HepG2 (cell line): ENCODE data around the gene EEIG1. TPM values are rescaled to one million over a fixed set of nuclear protein-coding genes. Genes with fewer than 3 reads are reported as not detected.

ENCODE experiments used
- BCL3 ChIP-seq: sonication (generic); formaldehyde crosslinking; IDR thresholded peaks from 2 replicates; pipeline ENCODE4 v1.5.1; 2020; ENCODE audit warnings: mild to moderate bottlenecking, missing genetic modification reagents, moderate library complexity
- HCFC1 ChIP-seq: fragments of 150-350 bp; IDR thresholded peaks from 2 replicates; pipeline ENCODE4 v1.6.1; 2014; ENCODE audit warnings: low read depth, low read length
- HOXA3 ChIP-seq: sonication (generic); formaldehyde crosslinking; IDR thresholded peaks from 2 replicates; pipeline ENCODE4 v1.5.0; 2020; ENCODE audit warnings: missing genetic modification reagents
- KDM5B ChIP-seq: sonication (generic); formaldehyde crosslinking; IDR thresholded peaks from 2 replicates; pipeline ENCODE4 v1.4.0; 2020; ENCODE audit warnings: missing genetic modification reagents, mild to moderate bottlenecking, borderline replicate concordance
- PCBP1 ChIP-seq: fragments of 200-400 bp; formaldehyde crosslinking; IDR thresholded peaks from 2 replicates; pipeline ENCODE4 v1.6.1; 2017; ENCODE audit warnings: mild to moderate bottlenecking, low read depth, low read length, borderline replicate concordance
- SUZ12 ChIP-seq: fragments of 150-350 bp; IDR thresholded peaks from 2 replicates; pipeline ENCODE4 v1.6.1; 2014; ENCODE audit warnings: low read depth, low read length
- UBTF ChIP-seq: sonication (generic); formaldehyde crosslinking; IDR thresholded peaks from 2 replicates; pipeline ENCODE4 v1.4.0; 2020; ENCODE audit warnings: mild to moderate bottlenecking, missing genetic modification reagents
- ZBTB34 ChIP-seq: sonication (generic); formaldehyde crosslinking; IDR thresholded peaks from 2 replicates; pipeline ENCODE4 v1.8.0; 2022; ENCODE audit warnings: mild to moderate bottlenecking, missing genetic modification reagents
- ZBTB4 ChIP-seq: sonication (generic); formaldehyde crosslinking; IDR thresholded peaks from 2 replicates; pipeline ENCODE4 v1.4.0; 2020; ENCODE audit warnings: missing genetic modification reagents, mild to moderate bottlenecking, borderline replicate concordance
- ZNF136 ChIP-seq: sonication (generic); formaldehyde crosslinking; IDR thresholded peaks from 2 replicates; pipeline ENCODE4 v1.8.1; 2022; ENCODE audit warnings: low read depth, mild to moderate bottlenecking, moderate library complexity, missing genetic modification reagents
- ZNF329 ChIP-seq: sonication (generic); formaldehyde crosslinking; IDR thresholded peaks from 2 replicates; pipeline ENCODE4 v1.9.0; 2021; ENCODE audit warnings: low read depth, mild to moderate bottlenecking, missing genetic modification reagents
- ZNF44 ChIP-seq: sonication (generic); formaldehyde crosslinking; IDR thresholded peaks from 2 replicates; pipeline ENCODE4 v1.5.1; 2020; ENCODE audit warnings: mild to moderate bottlenecking, missing genetic modification reagents
- ZNF556 ChIP-seq: sonication (generic); formaldehyde crosslinking; IDR thresholded peaks from 2 replicates; pipeline ENCODE4 v1.4.0; 2020; ENCODE audit warnings: mild to moderate bottlenecking, missing genetic modification reagents, borderline replicate concordance
- ZNF574 ChIP-seq: sonication (generic); formaldehyde crosslinking; IDR thresholded peaks from 2 replicates; pipeline ENCODE4 v1.4.0; 2020; ENCODE audit warnings: missing genetic modification reagents
- ZNF777 ChIP-seq: sonication (generic); formaldehyde crosslinking; IDR thresholded peaks from 2 replicates; pipeline ENCODE4 v1.4.0; 2020; ENCODE audit warnings: missing genetic modification reagents
- polyA plus RNA-seq, 8 experiments: library from polyadenylated mRNA; depleted of rRNA in 3 of 8; stranded (reverse) in 7 of 8; unstranded in 1 of 8; fragments of >200 nt; fragmentation: Illumina TruSeq in 4 of 8; extraction: Trizol in 4 of 8; gene quantifications; 2 replicates each; pipeline versions ENCODE4 v1.2.1 to v1.2.3, GENCODE V29; 2011 to 2016; ENCODE audit warnings: low read depth in 4 of 8, missing spikeins in 1 of 8, mixed read lengths in 1 of 8; ENCODE audit not compliant: insufficient read depth in 1 of 8
- total RNA-seq, 5 experiments: library from RNA; depleted of rRNA; stranded (reverse); fragments of >200 nt; fragmentation: Illumina TruSeq; extraction: Trizol; gene quantifications; 2 replicates each; pipeline ENCODE4 v1.2.3, GENCODE V29; 2016; ENCODE audit warnings: low read depth in 1 of 5

EEIG1 gene
- total and polyA plus RNA-seq, 2 of the 13 experiments (the other 11 are each of a cell fraction or from before 2014, with no cell fraction given), result 16.6 to 25.2 TPM

- TF ChIP-seq ZNF44 (CRISPR knock-in tag) (peak; percentile 44; the same call in 1 of the 2 replicates), ZNF574 (CRISPR knock-in tag) (peak; percentile 91), HOXA3 (peak; percentile 74; the same call in 1 of the 2 replicates), PCBP1 (peak; percentile 60; the same call in 1 of the 2 replicates), HCFC1 (peak; percentile 90), KDM5B (peak; percentile 32; the same call in 1 of the 2 replicates), ZNF556 (peak; percentile 54; the same call in 1 of the 2 replicates), ZNF777 (0 out of 2 replicates have a peak, but pooled peaks have one; percentile 16), ZNF136 (no peak), ZBTB4 (CRISPR knock-in tag) (0 out of 2 replicates have a peak, but pooled peaks have one; percentile 65), ZNF329 (CRISPR knock-in tag) (no peak), UBTF (peak; percentile 20; the same call in 1 of the 2 replicates), BCL3 (CRISPR knock-in tag) (peak; percentile 68; the same call in 1 of the 2 replicates), SUZ12 (peak; percentile 63), ZBTB34 (CRISPR knock-in tag) (no peak)
Observed at GRCh38 chr9:127937388-127938297, 43.1 kb downstream of the EEIG1 start, which contains the start of gene DPM2 (continued).
